AG20443 (cell line): ENCODE data around the gene SALL3.

Source experiments
- DNase-seq: peaks from one replicate; pipeline ENCODE4 v3.0.0; 2012; ENCODE audit warnings: low spot score, mixed read lengths

The SALL3 gene

DNA sequence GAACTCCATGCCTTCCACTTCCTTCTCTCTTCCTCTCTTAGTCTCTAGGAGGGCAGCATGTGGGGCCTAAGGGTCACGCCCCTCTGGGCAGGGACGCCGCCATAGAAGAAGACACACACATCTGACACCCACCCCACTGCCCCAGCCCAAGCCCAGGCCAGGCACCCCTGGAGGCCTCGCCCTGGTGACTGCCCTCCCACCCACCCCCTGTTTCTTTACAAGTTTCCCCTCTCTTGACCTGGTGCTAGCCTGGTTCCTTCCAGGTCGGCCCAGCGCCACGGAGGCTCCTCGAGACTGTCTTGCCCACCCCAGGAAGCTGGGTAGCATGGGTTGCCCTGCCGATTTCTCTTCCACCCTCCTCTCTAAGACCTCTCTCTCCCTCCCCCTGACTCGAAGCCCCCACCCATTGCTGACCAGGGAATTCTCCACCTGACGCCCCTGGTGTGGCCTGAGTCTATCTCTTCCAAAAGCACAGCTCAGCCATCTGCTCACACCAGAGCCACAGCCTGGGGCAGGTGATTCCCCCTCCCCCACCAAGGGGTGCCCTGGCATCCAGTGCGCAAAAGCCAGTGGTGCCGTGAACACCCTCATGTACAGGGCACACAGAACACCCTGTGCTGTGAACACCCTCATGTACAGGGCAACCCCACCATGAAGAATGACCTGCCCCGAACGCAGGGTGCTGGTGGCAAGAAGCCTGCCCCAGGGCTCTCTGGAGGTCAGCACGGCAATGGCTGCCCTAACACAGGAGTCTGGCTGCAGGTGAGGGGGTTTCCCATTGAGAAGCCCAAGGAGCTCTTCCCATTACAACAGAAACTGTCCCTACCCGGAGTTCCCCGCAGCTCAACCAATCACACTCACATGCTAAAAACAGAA is 13.5 kb upstream of the SALL3 start:
- no peak for DNase-seq

DNA sequence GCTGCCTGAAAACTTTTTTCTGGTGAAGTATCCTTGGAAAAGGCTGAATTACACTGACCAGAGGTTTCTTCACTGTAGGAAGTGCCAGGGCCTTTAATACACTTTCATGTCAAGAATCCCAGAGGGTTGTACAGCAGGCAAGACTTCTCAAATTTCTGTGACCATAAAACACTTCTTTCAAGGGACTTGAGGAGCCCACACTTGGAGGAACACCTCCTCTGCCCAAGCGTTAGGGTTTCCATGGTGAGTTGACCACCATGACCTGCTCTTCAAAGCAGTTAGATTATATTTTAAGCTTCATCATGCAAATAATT is 12.9 kb upstream of the SALL3 start:
- no peak for DNase-seq

GRCh38 chr18:78967692-78968091 is 11.9 kb upstream of the SALL3 start:
- DNase-seq = no peak

DNA sequence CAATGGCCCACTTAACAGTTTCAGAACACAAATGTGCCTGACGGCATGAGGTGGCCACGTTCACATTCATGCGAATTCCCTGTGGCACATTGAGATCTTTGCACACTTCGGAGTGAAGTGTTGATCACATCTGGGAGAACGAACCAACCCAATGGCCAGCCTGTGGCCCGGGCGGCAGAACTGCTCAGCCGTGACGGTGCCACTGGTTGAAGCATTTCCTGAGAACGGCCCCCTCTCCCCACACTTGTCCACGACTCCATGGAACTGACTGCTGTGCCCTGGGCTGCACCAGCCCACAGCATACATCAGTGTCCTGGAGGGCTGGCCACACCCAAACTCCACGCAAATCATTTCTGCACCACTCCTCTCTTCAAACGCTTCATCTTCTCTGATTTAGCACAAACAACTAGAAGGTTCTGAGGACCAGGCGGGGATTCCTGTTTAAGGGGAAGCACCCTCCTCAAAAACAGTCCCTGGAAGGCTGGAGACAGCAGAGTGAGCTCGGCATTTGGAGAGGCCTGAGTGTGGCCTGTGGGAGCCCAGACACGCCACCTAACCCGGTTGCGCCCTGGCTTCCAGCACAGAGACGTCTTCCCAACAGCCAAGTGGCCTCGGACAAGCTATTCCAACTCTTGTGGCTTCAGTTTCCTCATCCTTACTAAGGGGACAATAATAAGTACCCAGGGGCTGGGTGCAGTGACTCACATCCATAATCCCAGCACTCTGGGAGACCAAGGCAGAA is 9.9 kb upstream of the SALL3 start:
- no peak for DNase-seq

DNA sequence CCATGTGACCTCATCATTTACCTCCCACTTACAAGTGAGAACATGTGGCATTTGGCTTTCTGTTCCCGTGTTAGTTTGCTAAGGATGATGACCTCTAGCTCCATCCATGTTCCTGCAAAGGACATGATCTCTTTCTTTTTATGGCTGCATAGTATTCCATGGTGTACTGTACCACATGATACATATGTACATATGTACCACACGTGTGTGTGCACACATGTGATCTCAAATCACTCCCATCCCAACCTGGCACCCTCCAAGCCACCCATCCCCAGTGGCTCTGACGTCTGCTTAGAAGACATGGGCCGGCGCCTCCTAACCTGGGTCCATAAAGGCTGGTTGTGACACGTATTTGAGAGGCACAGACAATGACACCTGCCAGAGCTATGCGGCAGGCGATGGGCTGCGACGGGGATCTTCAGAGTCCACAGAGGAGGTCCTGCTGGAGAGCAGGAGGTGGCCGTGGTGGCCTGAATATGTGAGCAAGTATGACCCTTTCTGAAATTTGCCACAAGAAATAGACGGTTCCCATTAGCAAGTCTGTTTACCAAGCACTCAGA is 8.8 kb upstream of the SALL3 start:
- no peak for DNase-seq

- DNase-seq = no peak
Measured at GRCh38 chr18:78971511-78972245, 7.9 kb upstream of the SALL3 start.

DNA sequence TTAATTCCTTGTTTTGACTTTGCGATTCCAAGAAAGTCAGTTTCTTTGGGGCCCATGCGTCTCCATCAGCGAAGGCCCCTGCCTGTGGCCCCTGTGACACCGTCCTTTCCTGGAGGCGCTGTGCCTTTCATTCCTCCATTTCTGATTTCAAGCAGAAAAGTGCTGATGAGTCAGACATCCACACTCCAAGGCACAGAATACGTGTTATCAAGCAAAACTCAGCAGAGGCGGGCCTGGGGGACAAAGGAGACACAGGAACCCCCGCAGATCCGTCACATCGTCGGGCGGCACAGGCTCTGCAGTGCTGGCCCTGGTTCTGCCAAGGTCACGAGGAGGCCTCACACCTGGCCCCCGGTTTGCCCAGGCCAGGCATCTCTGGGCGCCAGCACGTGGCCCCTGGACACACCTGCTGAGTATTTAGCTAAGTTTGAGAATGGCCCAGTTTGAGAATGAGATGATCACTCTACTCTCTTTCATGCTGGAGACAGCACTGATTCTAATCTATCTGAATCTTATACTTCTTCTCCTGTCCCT is 7.2 kb upstream of the SALL3 start:
- DNase-seq = no peak

DNA sequence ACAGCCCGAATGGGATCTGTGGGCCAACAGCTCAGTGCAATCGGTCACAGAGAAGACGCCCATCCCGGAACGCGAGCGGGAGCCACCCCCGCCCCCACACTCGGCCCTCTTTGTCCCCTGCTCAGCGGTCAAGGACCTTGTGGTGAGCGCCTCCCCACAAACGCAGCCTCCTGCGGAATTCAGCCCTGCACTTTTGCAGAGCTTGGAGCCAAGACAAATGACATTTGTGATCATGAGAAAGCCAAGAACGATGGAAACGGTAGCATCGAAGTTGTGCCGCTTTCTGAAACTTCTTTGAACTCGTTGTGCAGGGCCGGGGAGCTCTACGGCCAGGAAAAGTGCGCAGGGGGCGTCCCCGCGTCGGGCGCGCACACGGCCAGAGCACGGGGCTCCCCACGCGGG is 6.7 kb upstream of the SALL3 start:
- no peak for DNase-seq

GRCh38 chr18:78973357-78974083 is 6.1 kb upstream of the SALL3 start:
- no peak for DNase-seq

DNA sequence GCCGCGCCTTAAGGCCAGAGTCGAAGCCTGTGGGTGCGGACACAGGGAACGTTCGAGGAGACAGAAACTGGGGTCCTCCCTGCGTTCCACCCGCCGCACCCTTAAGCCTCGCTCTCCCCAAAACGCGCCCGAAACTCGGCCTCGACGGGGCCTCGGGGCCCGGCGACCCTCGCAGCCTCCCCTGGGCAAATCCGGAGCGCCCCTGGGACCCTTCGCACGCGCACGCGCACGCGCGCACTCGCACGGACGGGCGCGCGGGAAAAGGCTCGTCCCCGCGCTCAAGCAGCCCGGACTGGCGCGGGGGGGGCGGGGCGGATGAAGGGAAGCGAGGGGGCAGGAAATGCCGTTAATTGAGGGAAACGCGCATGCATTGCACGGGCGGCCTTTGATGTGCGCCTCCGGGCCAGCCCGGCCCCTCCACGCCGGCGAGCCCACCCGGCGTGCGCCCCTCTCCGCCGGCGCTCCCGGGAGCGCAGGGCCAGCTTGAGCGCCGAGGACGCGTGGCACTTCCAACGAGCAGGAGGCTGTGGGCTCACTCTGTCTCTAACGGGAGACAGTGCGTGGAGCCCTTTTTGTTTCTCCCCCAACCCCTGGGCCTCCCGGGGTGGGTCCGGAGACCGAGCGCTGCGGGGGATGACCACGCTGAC is 5.4 kb upstream of the SALL3 start:
- no peak for DNase-seq

DNA sequence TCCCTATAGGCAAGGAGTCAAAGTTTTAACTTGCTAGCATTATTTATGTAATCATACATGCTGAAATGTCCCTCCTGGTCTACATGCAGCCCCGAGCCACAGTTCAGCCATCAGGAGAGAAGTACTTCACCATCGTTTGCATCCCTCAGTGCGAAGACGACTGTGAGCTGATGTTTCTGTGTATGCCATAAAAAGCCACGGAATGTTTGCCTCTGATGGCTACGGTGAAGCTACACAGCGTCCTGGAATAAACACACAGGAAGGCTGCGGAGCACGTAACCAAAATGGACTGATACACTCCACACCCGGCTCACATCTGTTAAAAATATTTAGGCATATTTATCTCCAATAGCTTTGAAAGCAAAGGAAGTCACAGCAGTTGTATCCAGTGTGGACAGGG is 4.3 kb upstream of the SALL3 start:
- DNase-seq = no peak

DNA sequence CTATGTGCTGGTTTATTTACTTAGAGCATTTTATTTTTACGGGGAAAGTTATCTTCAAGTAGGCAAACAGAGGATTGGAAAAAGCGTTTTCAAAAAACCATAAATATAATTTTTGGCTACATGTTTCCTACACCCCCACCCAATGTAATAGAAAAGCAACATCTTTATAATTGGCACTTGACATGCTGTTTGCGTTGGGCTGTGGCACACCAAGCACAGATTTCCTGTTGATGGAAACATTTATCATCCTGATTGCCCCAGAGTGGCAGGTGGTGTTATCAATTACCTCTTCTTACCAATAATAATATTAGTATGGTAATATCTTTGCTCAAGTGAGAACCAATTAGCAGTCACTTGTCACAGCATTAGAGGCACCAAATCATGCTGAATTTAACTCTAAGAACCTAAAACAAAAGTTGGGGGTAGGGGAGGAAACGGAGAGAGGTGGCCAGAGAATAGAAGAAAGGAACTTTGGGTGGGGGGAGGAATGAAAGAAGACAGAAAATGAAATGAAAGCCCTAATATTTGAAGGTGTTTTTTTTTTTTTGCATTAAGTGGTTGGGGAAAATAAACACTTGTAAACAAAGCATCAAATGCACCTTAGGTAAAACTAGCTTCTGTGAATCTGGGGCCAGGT is 3.8 kb upstream of the SALL3 start:
- no peak for DNase-seq

DNA sequence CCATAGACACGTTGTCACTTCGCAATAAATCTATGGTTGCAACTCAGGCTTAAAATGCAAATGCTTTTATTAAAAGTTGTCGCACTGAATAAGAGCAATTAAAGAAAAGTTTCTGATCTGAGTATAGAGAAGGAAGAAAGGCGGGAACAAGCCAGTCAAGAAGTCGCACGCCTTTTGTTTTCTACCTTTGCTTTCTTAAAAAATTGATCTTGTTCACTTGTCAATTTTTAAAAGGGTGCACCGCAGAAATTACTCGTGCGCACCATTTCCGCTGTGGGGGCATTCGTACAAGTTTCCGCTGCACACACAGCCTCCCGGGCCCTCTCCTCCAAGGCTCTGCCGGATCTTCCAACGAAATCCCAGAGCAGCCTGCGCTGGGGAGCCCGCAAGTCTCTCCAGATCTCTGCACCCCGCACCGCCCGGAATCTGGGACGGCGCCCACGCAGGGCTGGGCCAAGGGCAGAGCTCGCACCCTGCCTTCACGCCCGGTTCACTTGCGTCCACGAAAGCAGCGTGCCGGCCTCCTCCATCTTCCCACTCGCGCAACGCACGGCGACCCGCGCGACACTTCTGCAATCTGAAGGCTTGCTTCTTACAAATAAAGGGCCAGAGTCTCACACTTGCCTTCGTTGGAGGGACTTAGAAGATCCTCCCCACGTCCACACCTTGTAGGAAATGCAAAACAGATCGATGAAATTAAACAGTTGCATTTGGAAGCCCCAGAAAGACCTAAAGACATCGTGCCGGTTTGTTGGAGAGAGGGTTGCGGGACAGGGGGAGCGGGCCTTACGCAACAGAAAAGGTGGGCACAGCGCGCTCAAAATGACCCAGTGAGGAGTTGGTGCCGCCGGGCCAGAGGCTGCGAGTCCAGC is 2.6 kb upstream of the SALL3 start:
- no peak for DNase-seq

- DNase-seq = no peak
Measured at GRCh38 chr18:78977637-78978348, 1.8 kb upstream of the SALL3 start.

DNA sequence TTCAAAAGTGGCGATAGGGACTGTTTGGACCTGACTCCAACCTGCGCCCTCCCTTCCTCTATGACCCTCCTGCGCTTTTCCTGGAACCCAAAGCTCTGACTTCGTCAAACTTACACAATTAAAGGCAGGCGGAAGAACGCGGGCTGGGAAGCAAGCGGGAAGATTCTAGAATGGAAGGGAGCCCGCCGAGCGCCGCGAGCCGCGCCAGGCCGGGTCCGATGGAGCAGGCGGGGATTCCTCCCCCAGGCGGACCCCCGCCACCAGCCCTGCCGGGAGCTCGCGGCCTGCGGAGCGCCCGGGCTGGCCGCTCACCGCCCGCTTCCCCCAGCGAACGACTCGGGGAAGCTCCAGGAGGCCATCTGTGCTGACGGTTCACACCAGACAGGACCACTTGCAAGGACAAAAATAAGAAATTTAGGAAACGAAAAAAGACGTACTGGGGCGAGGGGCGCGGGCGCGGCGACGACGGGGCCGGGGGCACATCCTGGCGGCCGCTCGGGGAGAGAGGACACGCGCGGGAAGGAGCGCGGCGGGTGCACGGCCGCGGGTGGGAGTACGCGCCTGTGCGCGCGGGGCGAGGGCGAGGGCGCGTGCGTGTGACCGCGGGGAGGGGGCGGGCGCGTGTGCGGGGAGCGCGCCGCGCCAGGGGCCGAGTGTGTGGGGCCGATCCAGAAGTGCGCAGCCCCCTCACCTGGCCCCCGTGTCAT is 1.1 kb upstream of the SALL3 start:
- DNase-seq = no peak

DNA sequence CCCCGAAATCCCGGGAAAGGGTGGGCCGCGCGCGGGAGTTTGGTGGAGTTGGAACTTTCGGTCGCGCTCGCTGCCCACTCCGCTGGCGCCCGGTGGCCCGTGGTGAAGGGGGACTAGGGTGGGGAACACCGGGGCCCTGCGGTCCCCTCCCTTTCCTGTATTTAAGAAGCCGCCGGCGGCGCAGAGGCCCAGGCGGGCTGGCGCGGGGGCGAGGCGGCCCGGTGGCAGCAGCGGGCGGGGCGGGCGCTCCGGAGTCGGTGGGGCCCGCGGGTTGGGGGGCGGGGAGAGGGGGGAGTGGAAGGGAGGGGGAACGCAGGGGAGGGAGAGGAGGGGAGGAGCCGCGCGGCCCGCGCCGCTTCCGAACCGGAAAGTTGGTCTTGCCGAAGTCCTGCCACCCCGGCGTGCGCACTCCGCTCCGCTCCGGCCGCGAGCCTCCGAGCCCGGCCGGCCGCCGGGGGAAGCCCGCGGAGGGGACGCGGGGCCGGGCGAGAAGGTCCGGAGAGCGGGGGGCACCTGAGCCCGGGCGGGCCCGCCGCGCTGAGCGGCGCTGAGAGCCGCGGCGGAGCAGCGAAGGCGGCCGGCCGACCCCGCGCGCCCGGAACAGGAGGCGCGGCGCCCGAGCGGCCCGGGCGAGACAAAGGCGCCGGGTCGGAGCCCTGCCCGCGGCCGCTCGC is 425 bp upstream of the SALL3 start:
- no peak for DNase-seq

- DNase-seq = no peak
Measured at GRCh38 chr18:78980279-78980771, 707 bp downstream of the SALL3 start.
